ENCODE measurements around the gene MEOX2.

MEOX2 gene

DNA sequence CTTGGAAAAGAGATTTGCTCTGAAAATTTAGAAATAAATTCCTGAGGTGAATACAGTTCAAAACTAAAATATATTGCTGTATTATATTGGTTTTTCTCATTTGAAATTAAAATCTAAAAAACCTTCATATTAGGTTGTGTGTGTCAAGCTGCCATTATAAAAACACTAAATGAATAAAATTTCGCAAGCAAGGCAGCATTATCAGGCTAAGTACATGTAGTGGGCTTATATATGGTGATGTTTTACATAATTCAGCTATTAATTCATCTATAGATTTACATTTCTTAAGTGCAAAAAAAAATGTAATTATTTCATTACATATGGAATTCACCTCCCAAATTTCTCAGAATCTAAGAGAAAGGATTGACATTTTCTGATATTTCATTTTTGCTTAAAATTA lies 5.3 kb downstream of the MEOX2 start:
- Histone ChIP-seq H3K36me3 (ENCODE audit: control insufficient read depth, insufficient read depth, low read length) (no peaks in the 10 kb centered on the region), H3K9ac (ENCODE audit: low read depth, low read length) (no peak overlapping the region), H3K27ac (ENCODE audit: low read depth, low read length) (no peak overlapping the region), H3K4me3 (ENCODE audit: low read depth, low read length) (no peak overlapping the region), H3K9me3 (ENCODE audit: control insufficient read depth, insufficient read depth, low read length) (no peaks in the 10 kb centered on the region), H3K27me3 (ENCODE audit: control insufficient read depth, insufficient read depth, low read length) (peaks cover 36% of the 10 kb centered on the region), H3K4me1 (ENCODE audit: control insufficient read depth, insufficient read depth, low read length) (peaks cover 3% of the 10 kb centered on the region; the same call in 1 of the 2 replicates)

GRCh38 chr7:15680446-15680845 lies 6.0 kb downstream of the MEOX2 start:
- H3K36me3 ChIP-seq (ENCODE audit: control insufficient read depth, insufficient read depth, low read length) = no peaks in the 10 kb centered on the region
- no peaks in the 10 kb centered on the region for H3K9me3 ChIP-seq (ENCODE audit: control insufficient read depth, insufficient read depth, low read length)
- peaks cover 29% of the 10 kb centered on the region for H3K27me3 ChIP-seq (ENCODE audit: control insufficient read depth, insufficient read depth, low read length)
- H3K4me1 ChIP-seq (ENCODE audit: control insufficient read depth, insufficient read depth, low read length) = peaks cover 3% of the 10 kb centered on the region; the same call in 1 of the 2 replicates
- H3K9ac ChIP-seq (ENCODE audit: low read depth, low read length) = no peak overlapping the region
- H3K4me3 ChIP-seq (ENCODE audit: low read depth, low read length) = no peak overlapping the region
- H3K27ac ChIP-seq (ENCODE audit: low read depth, low read length) = no peak overlapping the region

GRCh38 chr7:15679306-15679705 lies 7.2 kb downstream of the MEOX2 start:
- no peak overlapping the region for H3K9ac ChIP-seq (ENCODE audit: low read depth, low read length)
- no peaks in the 10 kb centered on the region for H3K4me1 ChIP-seq (ENCODE audit: control insufficient read depth, insufficient read depth, low read length)
- H3K4me3 ChIP-seq (ENCODE audit: low read depth, low read length) = no peak overlapping the region
- peaks cover 17% of the 10 kb centered on the region for H3K27me3 ChIP-seq (ENCODE audit: control insufficient read depth, insufficient read depth, low read length)
- no peak overlapping the region for H3K27ac ChIP-seq (ENCODE audit: low read depth, low read length)
- no peaks in the 10 kb centered on the region for H3K9me3 ChIP-seq (ENCODE audit: control insufficient read depth, insufficient read depth, low read length)
- no peaks in the 10 kb centered on the region for H3K36me3 ChIP-seq (ENCODE audit: control insufficient read depth, insufficient read depth, low read length)

DNA sequence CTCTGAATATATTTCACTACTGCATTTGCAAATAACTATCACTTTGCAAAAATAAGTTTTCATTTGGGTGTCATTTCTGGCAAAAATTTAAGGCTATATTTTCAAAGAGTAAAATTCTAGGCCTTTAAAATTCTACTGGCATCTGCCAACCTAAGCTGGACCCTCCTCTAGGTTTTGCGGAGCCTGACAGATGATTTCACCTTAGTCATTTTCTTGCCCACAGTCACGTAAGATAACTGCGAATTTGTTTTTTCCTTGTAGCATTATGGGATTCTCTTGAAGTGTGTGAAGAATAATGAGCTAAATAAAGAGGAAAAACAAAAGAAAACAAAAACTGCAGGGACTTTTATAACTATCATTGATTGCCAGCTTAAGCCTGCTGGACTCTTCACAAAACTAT lies 7.8 kb downstream of the MEOX2 start:
- Histone ChIP-seq H3K9me3 (ENCODE audit: control insufficient read depth, insufficient read depth, low read length) (no peaks in the 10 kb centered on the region), H3K27me3 (ENCODE audit: control insufficient read depth, insufficient read depth, low read length) (peaks cover 11% of the 10 kb centered on the region), H3K36me3 (ENCODE audit: control insufficient read depth, insufficient read depth, low read length) (no peaks in the 10 kb centered on the region), H3K4me1 (ENCODE audit: control insufficient read depth, insufficient read depth, low read length) (no peaks in the 10 kb centered on the region), H3K4me3 (ENCODE audit: low read depth, low read length) (no peak overlapping the region), H3K9ac (ENCODE audit: low read depth, low read length) (no peak overlapping the region), H3K27ac (ENCODE audit: low read depth, low read length) (no peak overlapping the region)

- H3K36me3 ChIP-seq (ENCODE audit: control insufficient read depth, insufficient read depth, low read length) = no peaks in the 10 kb centered on the region
Observed at GRCh38 chr7:15675379-15675778, 11.1 kb downstream of the MEOX2 start.

DNA sequence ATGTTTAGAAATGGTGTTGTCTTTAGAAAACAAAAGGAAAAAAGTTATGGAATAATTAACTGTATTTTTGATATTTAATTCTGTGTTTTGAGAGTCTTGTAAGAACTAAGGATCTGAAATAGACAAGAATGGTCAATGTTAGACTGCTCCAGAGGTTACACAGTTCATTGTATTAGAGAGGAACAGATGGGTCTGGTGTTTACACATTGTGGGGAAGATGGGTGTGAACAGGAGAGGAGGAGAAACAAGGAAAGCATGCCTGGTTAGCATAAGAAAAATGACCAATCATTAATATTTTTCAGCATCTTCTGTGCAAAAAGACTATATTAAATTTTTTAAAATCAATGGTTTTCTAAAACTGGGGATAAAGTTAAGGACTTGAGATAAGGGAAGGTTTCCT lies 11.9 kb downstream of the MEOX2 start:
- Histone ChIP-seq H3K9me3 (ENCODE audit: control insufficient read depth, insufficient read depth, low read length) (no peaks in the 10 kb centered on the region), H3K27me3 (ENCODE audit: control insufficient read depth, insufficient read depth, low read length) (no peaks in the 10 kb centered on the region), H3K27ac (ENCODE audit: low read depth, low read length) (no peak overlapping the region), H3K9ac (ENCODE audit: low read depth, low read length) (no peak overlapping the region), H3K4me1 (ENCODE audit: control insufficient read depth, insufficient read depth, low read length) (no peaks in the 10 kb centered on the region), H3K36me3 (ENCODE audit: control insufficient read depth, insufficient read depth, low read length) (no peaks in the 10 kb centered on the region), H3K4me3 (ENCODE audit: low read depth, low read length) (no peak overlapping the region)

More at GRCh38 chr7:15675379-15675778, 11.1 kb downstream of the MEOX2 start:
- H3K4me3 ChIP-seq (ENCODE audit: low read depth, low read length) = no peak overlapping the region
- H3K27me3 ChIP-seq (ENCODE audit: control insufficient read depth, insufficient read depth, low read length) = no peaks in the 10 kb centered on the region
- no peak overlapping the region for H3K27ac ChIP-seq (ENCODE audit: low read depth, low read length)
- H3K9ac ChIP-seq (ENCODE audit: low read depth, low read length) = no peak overlapping the region
- no peaks in the 10 kb centered on the region for H3K4me1 ChIP-seq (ENCODE audit: control insufficient read depth, insufficient read depth, low read length)
- H3K9me3 ChIP-seq (ENCODE audit: control insufficient read depth, insufficient read depth, low read length) = no peaks in the 10 kb centered on the region

GRCh38 chr7:15669443-15670090 lies 16.9 kb downstream of the MEOX2 start:
- Histone ChIP-seq H3K27me3 (ENCODE audit: control insufficient read depth, insufficient read depth, low read length) (no peaks in the 10 kb centered on the region), H3K36me3 (ENCODE audit: control insufficient read depth, insufficient read depth, low read length) (no peaks in the 10 kb centered on the region), H3K27ac (ENCODE audit: low read depth, low read length) (no peak overlapping the region), H3K9me3 (ENCODE audit: control insufficient read depth, insufficient read depth, low read length) (no peaks in the 10 kb centered on the region), H3K4me1 (ENCODE audit: control insufficient read depth, insufficient read depth, low read length) (no peaks in the 10 kb centered on the region), H3K9ac (ENCODE audit: low read depth, low read length) (no peak overlapping the region), H3K4me3 (ENCODE audit: low read depth, low read length) (no peak overlapping the region)

DNA sequence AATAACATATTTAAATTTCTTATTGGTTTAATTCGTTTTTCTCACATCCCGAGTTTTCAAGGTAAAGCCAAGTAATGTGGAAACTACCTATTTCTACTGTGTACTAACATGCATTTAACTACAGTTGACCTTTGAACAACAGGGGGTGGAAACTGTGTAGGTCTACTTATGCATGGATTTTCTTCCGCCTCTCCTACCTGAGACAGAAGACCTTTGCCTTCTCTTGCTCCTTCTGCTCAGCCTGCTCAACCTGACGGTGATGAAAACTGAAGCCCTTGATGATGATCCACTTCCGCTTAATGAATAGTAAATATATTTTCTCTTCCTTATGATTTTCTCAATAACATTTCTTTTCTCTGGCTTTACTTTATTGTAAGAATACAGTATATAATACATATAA lies 18.5 kb downstream of the MEOX2 start:
- H3K36me3 ChIP-seq (ENCODE audit: control insufficient read depth, insufficient read depth, low read length) = no peaks in the 10 kb centered on the region
- no peaks in the 10 kb centered on the region for H3K9me3 ChIP-seq (ENCODE audit: control insufficient read depth, insufficient read depth, low read length)
- H3K27me3 ChIP-seq (ENCODE audit: control insufficient read depth, insufficient read depth, low read length) = no peaks in the 10 kb centered on the region
- no peak overlapping the region for H3K9ac ChIP-seq (ENCODE audit: low read depth, low read length)
- H3K27ac ChIP-seq (ENCODE audit: low read depth, low read length) = no peak overlapping the region
- H3K4me1 ChIP-seq (ENCODE audit: control insufficient read depth, insufficient read depth, low read length) = no peaks in the 10 kb centered on the region
- no peak overlapping the region for H3K4me3 ChIP-seq (ENCODE audit: low read depth, low read length)

- H3K27me3 ChIP-seq (ENCODE audit: control insufficient read depth, insufficient read depth, low read length) = no peaks in the 10 kb centered on the region
- no peak overlapping the region for H3K4me3 ChIP-seq (ENCODE audit: low read depth, low read length)
- H3K4me1 ChIP-seq (ENCODE audit: control insufficient read depth, insufficient read depth, low read length) = no peaks in the 10 kb centered on the region
- H3K36me3 ChIP-seq (ENCODE audit: control insufficient read depth, insufficient read depth, low read length) = no peaks in the 10 kb centered on the region
- H3K27ac ChIP-seq (ENCODE audit: low read depth, low read length) = no peak overlapping the region
- no peak overlapping the region for H3K9ac ChIP-seq (ENCODE audit: low read depth, low read length)
- H3K9me3 ChIP-seq (ENCODE audit: control insufficient read depth, insufficient read depth, low read length) = no peaks in the 10 kb centered on the region
Observed at GRCh38 chr7:15662451-15662850, 24.0 kb downstream of the MEOX2 start.

GRCh38 chr7:15658247-15658646 lies 28.2 kb downstream of the MEOX2 start:
- Histone ChIP-seq H3K27me3 (ENCODE audit: control insufficient read depth, insufficient read depth, low read length) (no peaks in the 10 kb centered on the region), H3K4me3 (ENCODE audit: low read depth, low read length) (no peak overlapping the region), H3K27ac (ENCODE audit: low read depth, low read length) (no peak overlapping the region), H3K9ac (ENCODE audit: low read depth, low read length) (no peak overlapping the region), H3K36me3 (ENCODE audit: control insufficient read depth, insufficient read depth, low read length) (no peaks in the 10 kb centered on the region), H3K9me3 (ENCODE audit: control insufficient read depth, insufficient read depth, low read length) (no peaks in the 10 kb centered on the region), H3K4me1 (ENCODE audit: control insufficient read depth, insufficient read depth, low read length) (no peaks in the 10 kb centered on the region)

- Histone ChIP-seq H3K9me3 (ENCODE audit: control insufficient read depth, insufficient read depth, low read length) (no peaks in the 10 kb centered on the region), H3K4me3 (ENCODE audit: low read depth, low read length) (no peak overlapping the region), H3K36me3 (ENCODE audit: control insufficient read depth, insufficient read depth, low read length) (no peaks in the 10 kb centered on the region), H3K27ac (ENCODE audit: low read depth, low read length) (no peak overlapping the region), H3K4me1 (ENCODE audit: control insufficient read depth, insufficient read depth, low read length) (no peaks in the 10 kb centered on the region), H3K27me3 (ENCODE audit: control insufficient read depth, insufficient read depth, low read length) (no peaks in the 10 kb centered on the region), H3K9ac (ENCODE audit: low read depth, low read length) (no peak overlapping the region)
Observed at GRCh38 chr7:15652776-15653290, 33.6 kb downstream of the MEOX2 start.

Measured in HUES48 (cell line).